Measurements from ENCODE around the gene KMT2B.

Gene KMT2B

GRCh38 chr19:35712567-35713505 is 5.0 kb upstream of the KMT2B start:
- no peak overlapping the region for H3K27ac ChIP-seq (ENCODE audit: low read depth, low read length)
- peaks cover 8 to 10% of the 10 kb centered on the region in 2 experiments for H3K4me1 ChIP-seq (ENCODE audit: control insufficient read depth in 1 of 2, insufficient read depth in 2 of 2, low read length in 2 of 2)
- no peak overlapping the region for H3K14ac ChIP-seq (ENCODE audit: low read length)
- no peak overlapping the region for H2BK12ac ChIP-seq (ENCODE audit: low read length)
- no peak overlapping the region for H3K4me3 ChIP-seq (ENCODE audit: low read depth, low read length)
- H3K9me3 ChIP-seq (ENCODE audit: insufficient read depth, low read depth, low read length): no peaks in the 10 kb centered on the region
- H3K79me2 ChIP-seq (ENCODE audit: control insufficient read depth, insufficient read depth, low read length, poor library complexity): no peaks in the 10 kb centered on the region
- H2BK120ac ChIP-seq (ENCODE audit: insufficient read depth, low read length, poor library complexity): no peak overlapping the region
- no CpG with 5 or more reads among the region's 11 CpGs for WGBS (ENCODE audit: extremely low coverage, insufficient coverage, insufficient read length)
- no peak overlapping the region for H4K8ac ChIP-seq (ENCODE audit: low read depth, low read length)
- H3K4ac ChIP-seq (ENCODE audit: low read depth, low read length): no peak overlapping the region
- DNase-seq: no peak
- no peak overlapping the region for H2BK5ac ChIP-seq (ENCODE audit: low read depth, low read length, poor library complexity)
- no peak overlapping the region for H2AFZ ChIP-seq (ENCODE audit: insufficient read depth, low read length, poor library complexity)
- no peak overlapping the region for H2AK5ac ChIP-seq (ENCODE audit: low read length)
- H3K18ac ChIP-seq (ENCODE audit: low read length): no peak overlapping the region
- no peak overlapping the region for H4K91ac ChIP-seq (ENCODE audit: low read depth, low read length)
- no peak overlapping the region for H3K23ac ChIP-seq (ENCODE audit: low read length)
- H3K4me2 ChIP-seq (ENCODE audit: low read length): no peak overlapping the region
- H3K79me1 ChIP-seq (ENCODE audit: low read length): peaks cover 6% of the 10 kb centered on the region
- no peak overlapping the region for H3K9ac ChIP-seq (ENCODE audit: low read length)
- H3K27me3 ChIP-seq (ENCODE audit: insufficient read depth, low read length): no peaks in the 10 kb centered on the region
- H4K12ac ChIP-seq (ENCODE audit: low read depth, low read length): no peak overlapping the region
- no peaks in the 10 kb centered on the region for H3K36me3 ChIP-seq (ENCODE audit: control insufficient read depth in 1 of 2, insufficient read depth in 2 of 2, low read length in 2 of 2)

GRCh38 chr19:35713506-35713850 is 4.3 kb upstream of the KMT2B start:
- Histone ChIP-seq H3K79me2 (ENCODE audit: control insufficient read depth, insufficient read depth, low read length, poor library complexity) (peaks cover 4% of the 10 kb centered on the region), H2BK120ac (ENCODE audit: insufficient read depth, low read length, poor library complexity) (no peak overlapping the region), H3K4me2 (ENCODE audit: low read length) (no peak overlapping the region), H3K4ac (ENCODE audit: low read depth, low read length) (no peak overlapping the region), H3K4me1 (ENCODE audit: control insufficient read depth in 1 of 2, insufficient read depth in 2 of 2, low read length in 2 of 2) (peaks cover 8 to 10% of the 10 kb centered on the region in 2 experiments), H2BK5ac (ENCODE audit: low read depth, low read length, poor library complexity) (no peak overlapping the region), H3K79me1 (ENCODE audit: low read length) (peaks cover 6% of the 10 kb centered on the region), H2AK5ac (ENCODE audit: low read length) (no peak overlapping the region), H3K9ac (ENCODE audit: low read length) (no peak overlapping the region), H3K18ac (ENCODE audit: low read length) (no peak overlapping the region), H3K27ac (ENCODE audit: low read depth, low read length) (no peak overlapping the region), H3K14ac (ENCODE audit: low read length) (no peak overlapping the region), H3K4me3 (ENCODE audit: low read depth, low read length) (no peak overlapping the region), H2AFZ (ENCODE audit: insufficient read depth, low read length, poor library complexity) (no peak overlapping the region), H3K23ac (ENCODE audit: low read length) (no peak overlapping the region), H3K36me3 (ENCODE audit: control insufficient read depth in 1 of 2, insufficient read depth in 2 of 2, low read length in 2 of 2) (no peaks in the 10 kb centered on the region), H3K27me3 (ENCODE audit: insufficient read depth, low read length) (no peaks in the 10 kb centered on the region), H3K9me3 (ENCODE audit: insufficient read depth, low read depth, low read length) (no peaks in the 10 kb centered on the region), H4K12ac (ENCODE audit: low read depth, low read length) (no peak overlapping the region), H2BK12ac (ENCODE audit: low read length) (no peak overlapping the region), H4K91ac (ENCODE audit: low read depth, low read length) (no peak overlapping the region), H4K8ac (ENCODE audit: low read depth, low read length) (no peak overlapping the region)
- WGBS (ENCODE audit: extremely low coverage, insufficient coverage, insufficient read length): no CpG with 5 or more reads among the region's 2 CpGs
- DNase-seq: no peak

GRCh38 chr19:35713904-35714495 is 3.8 kb upstream of the KMT2B start:
- H3K4me1 ChIP-seq (ENCODE audit: control insufficient read depth in 1 of 2, insufficient read depth in 2 of 2, low read length in 2 of 2): peaks cover 10% of the 10 kb centered on the region in 2 experiments
- no peak overlapping the region for H3K4me2 ChIP-seq (ENCODE audit: low read length)
- H3K4me3 ChIP-seq (ENCODE audit: low read depth, low read length): no peak overlapping the region
- no peak overlapping the region for H2BK12ac ChIP-seq (ENCODE audit: low read length)
- no peak overlapping the region for H2AK5ac ChIP-seq (ENCODE audit: low read length)
- no peaks in the 10 kb centered on the region for H3K9me3 ChIP-seq (ENCODE audit: insufficient read depth, low read depth, low read length)
- H3K79me2 ChIP-seq (ENCODE audit: control insufficient read depth, insufficient read depth, low read length, poor library complexity): peaks cover 9% of the 10 kb centered on the region
- no peak overlapping the region for H2BK5ac ChIP-seq (ENCODE audit: low read depth, low read length, poor library complexity)
- H3K27me3 ChIP-seq (ENCODE audit: insufficient read depth, low read length): no peaks in the 10 kb centered on the region
- H3K18ac ChIP-seq (ENCODE audit: low read length): no peak overlapping the region
- H3K27ac ChIP-seq (ENCODE audit: low read depth, low read length): no peak overlapping the region
- H3K79me1 ChIP-seq (ENCODE audit: low read length): peaks cover 6% of the 10 kb centered on the region
- no peak overlapping the region for H3K14ac ChIP-seq (ENCODE audit: low read length)
- H2AFZ ChIP-seq (ENCODE audit: insufficient read depth, low read length, poor library complexity): no peak overlapping the region
- H4K8ac ChIP-seq (ENCODE audit: low read depth, low read length): no peak overlapping the region
- H3K9ac ChIP-seq (ENCODE audit: low read length): no peak overlapping the region
- H3K23ac ChIP-seq (ENCODE audit: low read length): no peak overlapping the region
- no peak overlapping the region for H4K91ac ChIP-seq (ENCODE audit: low read depth, low read length)
- no peak overlapping the region for H2BK120ac ChIP-seq (ENCODE audit: insufficient read depth, low read length, poor library complexity)
- WGBS (ENCODE audit: extremely low coverage, insufficient coverage, insufficient read length): no CpG with 5 or more reads among the region's 12 CpGs
- no peak overlapping the region for H3K4ac ChIP-seq (ENCODE audit: low read depth, low read length)
- no peak for DNase-seq
- no peak overlapping the region for H4K12ac ChIP-seq (ENCODE audit: low read depth, low read length)
- H3K36me3 ChIP-seq (ENCODE audit: control insufficient read depth in 1 of 2, insufficient read depth in 2 of 2, low read length in 2 of 2): no peaks in the 10 kb centered on the region

- Histone ChIP-seq H4K8ac (ENCODE audit: low read depth, low read length) (no peak overlapping the region), H3K27ac (ENCODE audit: low read depth, low read length) (no peak overlapping the region), H2BK12ac (ENCODE audit: low read length) (no peak overlapping the region), H3K79me2 (ENCODE audit: control insufficient read depth, insufficient read depth, low read length, poor library complexity) (peaks cover 10% of the 10 kb centered on the region), H3K9ac (ENCODE audit: low read length) (no peak overlapping the region), H3K4me3 (ENCODE audit: low read depth, low read length) (no peak overlapping the region), H3K9me3 (ENCODE audit: insufficient read depth, low read depth, low read length) (no peaks in the 10 kb centered on the region), H4K91ac (ENCODE audit: low read depth, low read length) (no peak overlapping the region), H2BK5ac (ENCODE audit: low read depth, low read length, poor library complexity) (no peak overlapping the region), H2AK5ac (ENCODE audit: low read length) (no peak overlapping the region), H3K4ac (ENCODE audit: low read depth, low read length) (no peak overlapping the region), H3K4me1 (ENCODE audit: control insufficient read depth in 1 of 2, insufficient read depth in 2 of 2, low read length in 2 of 2) (peaks cover 10 to 15% of the 10 kb centered on the region in 2 experiments), H3K27me3 (ENCODE audit: insufficient read depth, low read length) (no peaks in the 10 kb centered on the region), H3K14ac (ENCODE audit: low read length) (no peak overlapping the region), H3K23ac (ENCODE audit: low read length) (no peak overlapping the region), H2BK120ac (ENCODE audit: insufficient read depth, low read length, poor library complexity) (no peak overlapping the region), H3K36me3 (ENCODE audit: control insufficient read depth in 1 of 2, insufficient read depth in 2 of 2, low read length in 2 of 2) (peaks cover 2% of the 10 kb centered on the region in 2 experiments), H3K18ac (ENCODE audit: low read length) (no peak overlapping the region), H4K12ac (ENCODE audit: low read depth, low read length) (no peak overlapping the region), H2AFZ (ENCODE audit: insufficient read depth, low read length, poor library complexity) (no peak overlapping the region), H3K4me2 (ENCODE audit: low read length) (no peak overlapping the region), H3K79me1 (ENCODE audit: low read length) (peaks cover 6% of the 10 kb centered on the region)
- no peak for DNase-seq
- WGBS (ENCODE audit: extremely low coverage, insufficient coverage, insufficient read length): no CpG with 5 or more reads among the region's 14 CpGs
These were observed 3.0 kb upstream of the KMT2B start for GRCh38 chr19:35714601-35715354.

All from trophoblast cell (in vitro differentiated cells and primary cell).